ENCODE results near the gene RNF157.
A peak's percentile ranks its signal among the peaks of the same experiment; 100 is the strongest.
"Not testable (repeated sequence)": the region's sequence is repeated elsewhere in the genome, so short reads cannot be mapped to it uniquely, and the experiment has no call there.

The RNF157 gene

GRCh38 chr17:76268991-76269981, 29.0 kb upstream of the RNF157 start:
- H3K27me3 ChIP-seq (ENCODE audit: control insufficient read depth, insufficient read depth, low read length) = no peaks in the 10 kb centered on the region
- no peaks in the 10 kb centered on the region for H3K9me3 ChIP-seq (ENCODE audit: control insufficient read depth, insufficient read depth, low read length)
- no peaks in the 10 kb centered on the region for H3K36me3 ChIP-seq (ENCODE audit: control insufficient read depth, insufficient read depth, low read length)
- H3K4me3 ChIP-seq (ENCODE audit: low read length) = no peak overlapping the region
- DNase-seq (ENCODE audit: low read depth, low spot score) = no peak
- H3K4me1 ChIP-seq (ENCODE audit: control insufficient read depth, insufficient read depth, low read length) = peaks cover 14% of the 10 kb centered on the region
- WGBS (ENCODE audit: insufficient coverage, insufficient read length) = no CpG with 5 or more reads among the region's 12 CpGs
- H3K27ac ChIP-seq (ENCODE audit: low read length) = no peak overlapping the region

- peaks cover 14% of the 10 kb centered on the region for H3K4me1 ChIP-seq (ENCODE audit: control insufficient read depth, insufficient read depth, low read length)
- no peak for DNase-seq (ENCODE audit: low read depth, low spot score)
- H3K27me3 ChIP-seq (ENCODE audit: control insufficient read depth, insufficient read depth, low read length) = no peaks in the 10 kb centered on the region
- H3K36me3 ChIP-seq (ENCODE audit: control insufficient read depth, insufficient read depth, low read length) = no peaks in the 10 kb centered on the region
- H3K27ac ChIP-seq (ENCODE audit: low read length) = no peak overlapping the region
- no peaks in the 10 kb centered on the region for H3K9me3 ChIP-seq (ENCODE audit: control insufficient read depth, insufficient read depth, low read length)
- no CpG with 5 or more reads among the region's 9 CpGs for WGBS (ENCODE audit: insufficient coverage, insufficient read length)
- no peak overlapping the region for H3K4me3 ChIP-seq (ENCODE audit: low read length)
Measured at GRCh38 chr17:76268015-76268749, 27.9 kb upstream of the RNF157 start.

GRCh38 chr17:76267581-76268001, 27.3 kb upstream of the RNF157 start:
- WGBS (ENCODE audit: insufficient coverage, insufficient read length) = no CpG with 5 or more reads among the region's 13 CpGs
- not testable (repeated sequence) for H3K36me3 ChIP-seq (ENCODE audit: control insufficient read depth, insufficient read depth, low read length); H3K9me3 ChIP-seq (ENCODE audit: control insufficient read depth, insufficient read depth, low read length); DNase-seq (ENCODE audit: low read depth, low spot score); H3K27ac ChIP-seq (ENCODE audit: low read length); H3K4me3 ChIP-seq (ENCODE audit: low read length); H3K27me3 ChIP-seq (ENCODE audit: control insufficient read depth, insufficient read depth, low read length)
- H3K4me1 ChIP-seq (ENCODE audit: control insufficient read depth, insufficient read depth, low read length) = peaks cover 14% of the 10 kb centered on the region

GRCh38 chr17:76267051-76267576, 26.8 kb upstream of the RNF157 start:
- H3K36me3 ChIP-seq (ENCODE audit: control insufficient read depth, insufficient read depth, low read length) = no peaks in the 10 kb centered on the region
- no peaks in the 10 kb centered on the region for H3K27me3 ChIP-seq (ENCODE audit: control insufficient read depth, insufficient read depth, low read length)
- H3K27ac ChIP-seq (ENCODE audit: low read length) = no peak overlapping the region
- no peaks in the 10 kb centered on the region for H3K9me3 ChIP-seq (ENCODE audit: control insufficient read depth, insufficient read depth, low read length)
- DNase-seq (ENCODE audit: low read depth, low spot score) = no peak
- peaks cover 11% of the 10 kb centered on the region for H3K4me1 ChIP-seq (ENCODE audit: control insufficient read depth, insufficient read depth, low read length)
- no peak overlapping the region for H3K4me3 ChIP-seq (ENCODE audit: low read length)
- WGBS (ENCODE audit: insufficient coverage, insufficient read length) = no CpG with 5 or more reads among the region's 4 CpGs

GRCh38 chr17:76266244-76266938, 26.1 kb upstream of the RNF157 start:
- no peak for DNase-seq (ENCODE audit: low read depth, low spot score)
- no peaks in the 10 kb centered on the region for H3K9me3 ChIP-seq (ENCODE audit: control insufficient read depth, insufficient read depth, low read length)
- H3K36me3 ChIP-seq (ENCODE audit: control insufficient read depth, insufficient read depth, low read length) = no peaks in the 10 kb centered on the region
- H3K4me3 ChIP-seq (ENCODE audit: low read length) = peak overlapping the region; percentile 95; the same call in 1 of the 2 replicates
- H3K27ac ChIP-seq (ENCODE audit: low read length) = no peak overlapping the region
- H3K27me3 ChIP-seq (ENCODE audit: control insufficient read depth, insufficient read depth, low read length) = no peaks in the 10 kb centered on the region
- peaks cover 8% of the 10 kb centered on the region for H3K4me1 ChIP-seq (ENCODE audit: control insufficient read depth, insufficient read depth, low read length)
- WGBS (ENCODE audit: insufficient coverage, insufficient read length) = no CpG with 5 or more reads among the region's 12 CpGs

- Histone ChIP-seq H3K36me3 (ENCODE audit: control insufficient read depth, insufficient read depth, low read length) (no peaks in the 10 kb centered on the region), H3K27ac (ENCODE audit: low read length) (no peak overlapping the region), H3K4me1 (ENCODE audit: control insufficient read depth, insufficient read depth, low read length) (peaks cover 6% of the 10 kb centered on the region), H3K27me3 (ENCODE audit: control insufficient read depth, insufficient read depth, low read length) (no peaks in the 10 kb centered on the region), H3K9me3 (ENCODE audit: control insufficient read depth, insufficient read depth, low read length) (no peaks in the 10 kb centered on the region), H3K4me3 (ENCODE audit: low read length) (peak overlapping the region; percentile 95)
- WGBS (ENCODE audit: insufficient coverage, insufficient read length) = no CpG with 5 or more reads among the region's 76 CpGs
- no peak for DNase-seq (ENCODE audit: low read depth, low spot score)
Measured at GRCh38 chr17:76265624-76266243, 25.4 kb upstream of the RNF157 start.

GRCh38 chr17:76264755-76265623, 24.7 kb upstream of the RNF157 start, which contains the start of gene UBALD2:
TSS of gene UBALD2 (plus strand) at chr17:76265348. CDS start at chr17:76265506, 158 bp downstream.
- Histone ChIP-seq H3K4me1 (ENCODE audit: control insufficient read depth, insufficient read depth, low read length) (peaks cover 6% of the 10 kb centered on the region), H3K27ac (ENCODE audit: low read length) (no peak within 1 kb of the TSS), H3K36me3 (ENCODE audit: control insufficient read depth, insufficient read depth, low read length) (no peaks in the 10 kb centered on the region), H3K9me3 (ENCODE audit: control insufficient read depth, insufficient read depth, low read length) (no peaks in the 10 kb centered on the region), H3K4me3 (ENCODE audit: low read length) (peak within 1 kb of the TSS; percentile 95), H3K27me3 (ENCODE audit: control insufficient read depth, insufficient read depth, low read length) (no peaks in the 10 kb centered on the region)
- DNase-seq (ENCODE audit: low read depth, low spot score) = peak; percentile 90
- no CpG with 5 or more reads among the region's 94 CpGs for WGBS (ENCODE audit: insufficient coverage, insufficient read length)

- Histone ChIP-seq H3K27me3 (ENCODE audit: control insufficient read depth, insufficient read depth, low read length) (no peaks in the 10 kb centered on the region), H3K27ac (ENCODE audit: low read length) (no peak overlapping the region), H3K9me3 (ENCODE audit: control insufficient read depth, insufficient read depth, low read length) (no peaks in the 10 kb centered on the region), H3K4me3 (ENCODE audit: low read length) (no peak overlapping the region), H3K4me1 (ENCODE audit: control insufficient read depth, insufficient read depth, low read length) (peaks cover 6% of the 10 kb centered on the region), H3K36me3 (ENCODE audit: control insufficient read depth, insufficient read depth, low read length) (no peaks in the 10 kb centered on the region)
- DNase-seq (ENCODE audit: low read depth, low spot score) = no peak
- no CpG with 5 or more reads among the region's 9 CpGs for WGBS (ENCODE audit: insufficient coverage, insufficient read length)
Measured at GRCh38 chr17:76264425-76264754, 24.1 kb upstream of the RNF157 start.

- H3K4me3 ChIP-seq (ENCODE audit: low read length) = no peak overlapping the region
- WGBS (ENCODE audit: insufficient coverage, insufficient read length) = no CpG with 5 or more reads among the region's 5 CpGs
- no peak for DNase-seq (ENCODE audit: low read depth, low spot score)
- peaks cover 6% of the 10 kb centered on the region for H3K4me1 ChIP-seq (ENCODE audit: control insufficient read depth, insufficient read depth, low read length)
- H3K27ac ChIP-seq (ENCODE audit: low read length) = no peak overlapping the region
- no peaks in the 10 kb centered on the region for H3K9me3 ChIP-seq (ENCODE audit: control insufficient read depth, insufficient read depth, low read length)
- no peaks in the 10 kb centered on the region for H3K36me3 ChIP-seq (ENCODE audit: control insufficient read depth, insufficient read depth, low read length)
- H3K27me3 ChIP-seq (ENCODE audit: control insufficient read depth, insufficient read depth, low read length) = no peaks in the 10 kb centered on the region
Measured at GRCh38 chr17:76263896-76264295, 23.6 kb upstream of the RNF157 start.

All from iPS DF 6.9 (cell line).